Keratinocyte (primary cell): ENCODE results near the gene PXDN. TPM values are rescaled to one million over a fixed set of nuclear protein-coding genes. Genes with fewer than 3 reads are reported as not detected.
A peak's percentile ranks its signal among the peaks of the same experiment; 100 is the strongest.

Source experiments
- DNase-seq: peaks from one replicate; pipeline ENCODE4 v3.0.0-alpha.2; 2011; ENCODE audit warnings: low read depth, missing footprints, low spot score
- FAIRE-seq: peaks from 2 replicates; lab custom pipeline; 2011; peaks lifted over from hg19 to GRCh38; lab: Jason Lieb, UNC
- H2AFZ ChIP-seq: 2 replicates; pipeline ENCODE4 v1.6.0; 2012; ENCODE audit warnings: low read length, control low read depth, inconsistent platforms; ENCODE audit not compliant: control insufficient read depth
- H3K27ac ChIP-seq: 2 replicates; pipeline ENCODE4 v1.5.1; 2011; ENCODE audit warnings: low read length; ENCODE audit not compliant: control insufficient read depth, insufficient read depth
- H3K27me3 ChIP-seq: 3 replicates; pipeline ENCODE4 v1.6.0; 2011; ENCODE audit warnings: low read length; ENCODE audit not compliant: control insufficient read depth, insufficient read depth; ENCODE audit errors: extremely low read depth
- H3K36me3 ChIP-seq, 2 experiments: 2 replicates in 1 of 2; 3 replicates in 1 of 2; pipeline ENCODE4 v1.5.1; 2011; ENCODE audit warnings: low read length in 2 of 2, mild to moderate bottlenecking in 1 of 2; ENCODE audit not compliant: control insufficient read depth in 2 of 2, insufficient read depth in 2 of 2; ENCODE audit errors: extremely low read depth in 1 of 2
- H3K4me1 ChIP-seq: 3 replicates; pipeline ENCODE4 v1.5.1; 2011; ENCODE audit warnings: low read length; ENCODE audit not compliant: control insufficient read depth, insufficient read depth; ENCODE audit errors: extremely low read depth
- H3K4me2 ChIP-seq: 3 replicates; pipeline ENCODE4 v1.6.0; 2011; ENCODE audit warnings: low read depth, low read length; ENCODE audit not compliant: control insufficient read depth, insufficient read depth; ENCODE audit errors: extremely low read depth
- H3K4me3 ChIP-seq, 3 experiments: fragments of 200-600 bp in 1 of 3; sonication (generic) in 1 of 3; 2 replicates in 2 of 3; 3 replicates in 1 of 3; pipeline ENCODE4 v1.5.1; 2011 to 2016; ENCODE audit warnings: low read length in 3 of 3, mild to moderate bottlenecking in 3 of 3, control low read depth in 2 of 3, inconsistent platforms in 1 of 3, low read depth in 1 of 3, mixed read lengths in 1 of 3, mixed run types in 1 of 3, moderate library complexity in 1 of 3; ENCODE audit not compliant: control insufficient read depth in 2 of 3, insufficient read depth in 2 of 3; ENCODE audit errors: extremely low read depth in 1 of 3
- H3K79me2 ChIP-seq: 2 replicates; pipeline ENCODE4 v1.6.0; 2012; ENCODE audit warnings: low read length; ENCODE audit not compliant: control insufficient read depth, insufficient read depth
- H3K9ac ChIP-seq: 3 replicates; pipeline ENCODE4 v1.6.0; 2011; ENCODE audit warnings: low read length; ENCODE audit not compliant: control insufficient read depth, insufficient read depth; ENCODE audit errors: extremely low read depth
- H3K9me1 ChIP-seq: 3 replicates; pipeline ENCODE4 v1.6.0; 2011; ENCODE audit warnings: low read length; ENCODE audit not compliant: control insufficient read depth, insufficient read depth; ENCODE audit errors: extremely low read depth
- H3K9me3 ChIP-seq: 2 replicates; pipeline ENCODE4 v1.5.1; 2012; ENCODE audit warnings: low read depth, low read length; ENCODE audit not compliant: control insufficient read depth
- H4K20me1 ChIP-seq: 3 replicates; pipeline ENCODE4 v1.6.0; 2011; ENCODE audit warnings: low read length; ENCODE audit not compliant: control insufficient read depth, insufficient read depth; ENCODE audit errors: extremely low read depth
- EZH2 ChIP-seq: IDR thresholded peaks from one replicate; pipeline ENCODE4 v1.6.1; 2012; ENCODE audit warnings: inconsistent platforms, mild to moderate bottlenecking, low read length, moderate library complexity
- dilution Hi-C: fragments of 300-500 bp; cut with MboI; formaldehyde crosslinking; loops from one replicate; pipeline ENCODE4 v1.7.0; 2020; ENCODE audit warnings: low sequenced_read_pairs; ENCODE audit not compliant: extremely low pct_ligation_motif_present
- polyA plus RNA-seq, 5 experiments: library from polyadenylated mRNA; depleted of rRNA in 3 of 5; stranded (reverse) in 3 of 5; stranded (forward) in 1 of 5; unstranded in 1 of 5; fragments of >200 nt; gene quantifications; 1 replicate in 1 of 5; 2 replicates in 3 of 5; 3 replicates in 1 of 5; pipeline versions ENCODE4 v1.2.1 to v1.2.3, GENCODE V29; 2011 to 2012; ENCODE audit warnings: missing spikeins in 2 of 5, low read depth in 1 of 5, low replicate concordance in 1 of 5
- TF ChIP-seq, protein P1 (sequence below), 3 experiments: IDR thresholded peaks in 1 of 3; conservative IDR thresholded peaks in 1 of 3; optimal IDR thresholded peaks in 1 of 3; 2 replicates in 2 of 3; 3 replicates in 1 of 3; pipeline versions ENCODE3 to v1.5.1; 2011; ENCODE audit warnings: low read length in 3 of 3, mild to moderate bottlenecking in 3 of 3, moderate library complexity in 2 of 3, control low read depth in 1 of 3, inconsistent platforms in 1 of 3; ENCODE audit not compliant: insufficient read depth in 2 of 3; ENCODE audit errors: extremely low read depth in 1 of 3

The PXDN gene
- polyA plus RNA-seq, 1 donor (not counting 4 experiments of a cell fraction or from before 2014, with no cell fraction given) = 36.7 TPM

DNA sequence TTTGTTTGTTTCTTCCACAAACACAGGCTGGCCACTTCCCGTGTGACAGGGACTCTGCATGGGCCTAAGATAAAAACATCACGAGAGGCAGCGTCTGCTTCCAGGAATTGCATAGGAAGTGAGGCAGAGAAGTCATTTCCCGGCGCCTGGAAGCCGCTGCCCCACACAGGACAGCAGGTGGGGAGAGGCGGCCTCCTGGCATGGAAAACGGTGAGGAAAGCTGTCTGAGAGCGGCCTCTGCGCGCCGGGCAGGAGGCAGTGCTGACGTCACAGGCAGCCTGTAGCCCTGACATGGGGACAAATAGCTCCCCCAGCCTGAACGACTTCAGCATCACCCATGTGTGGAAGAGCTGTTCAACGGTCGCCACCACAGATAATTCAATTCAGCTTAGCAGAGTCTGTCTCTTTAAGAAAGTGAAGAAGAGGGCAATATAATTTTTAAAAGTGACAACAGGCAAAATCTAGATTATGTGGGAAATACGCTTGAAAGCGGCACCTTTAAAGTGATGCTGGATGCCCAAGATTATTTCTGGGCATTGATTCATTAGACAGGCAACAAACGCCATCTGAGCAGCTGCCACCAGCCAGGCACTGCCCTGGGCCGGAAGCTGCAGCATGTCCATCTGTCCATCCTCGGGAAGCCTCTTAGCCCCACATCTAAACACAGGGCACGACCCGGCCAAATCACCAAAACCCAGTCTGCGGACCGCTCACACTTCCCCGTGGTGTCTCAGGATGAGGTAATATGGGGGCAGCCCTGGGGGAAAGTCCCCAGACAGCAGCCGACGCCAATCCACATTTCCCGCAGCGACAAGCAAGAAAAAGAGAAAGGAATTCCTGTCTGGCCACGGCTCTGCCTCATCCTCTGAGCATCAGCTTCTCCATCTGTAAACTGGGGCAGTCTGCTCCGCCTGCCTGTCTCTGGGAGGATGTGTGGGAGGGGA is 138.9 kb downstream of the PXDN start:
- DNase-seq (no peak), FAIRE-seq (no peak)
- Histone ChIP-seq H3K9me1 (peaks cover 4% of the 10 kb centered on the region), H3K9me3 (no peaks in the 10 kb centered on the region), H3K36me3 (no peaks in the 10 kb centered on the region), H3K79me2 (no peaks in the 10 kb centered on the region), H3K27ac (no peak overlapping the region), H4K20me1 (no peaks in the 10 kb centered on the region), H3K4me3 (no peak overlapping the region), H3K4me2 (peak overlapping the region; percentile 49), H2AFZ (no peak overlapping the region), H3K9ac (peak overlapping the region; percentile 4), H3K4me1 (peaks cover 39% of the 10 kb centered on the region), H3K27me3 (no peaks in the 10 kb centered on the region)
- dilution Hi-C loops = no loop called here
- no peak for TF ChIP-seq EZH2
- TF ChIP-seq, protein P1, sequence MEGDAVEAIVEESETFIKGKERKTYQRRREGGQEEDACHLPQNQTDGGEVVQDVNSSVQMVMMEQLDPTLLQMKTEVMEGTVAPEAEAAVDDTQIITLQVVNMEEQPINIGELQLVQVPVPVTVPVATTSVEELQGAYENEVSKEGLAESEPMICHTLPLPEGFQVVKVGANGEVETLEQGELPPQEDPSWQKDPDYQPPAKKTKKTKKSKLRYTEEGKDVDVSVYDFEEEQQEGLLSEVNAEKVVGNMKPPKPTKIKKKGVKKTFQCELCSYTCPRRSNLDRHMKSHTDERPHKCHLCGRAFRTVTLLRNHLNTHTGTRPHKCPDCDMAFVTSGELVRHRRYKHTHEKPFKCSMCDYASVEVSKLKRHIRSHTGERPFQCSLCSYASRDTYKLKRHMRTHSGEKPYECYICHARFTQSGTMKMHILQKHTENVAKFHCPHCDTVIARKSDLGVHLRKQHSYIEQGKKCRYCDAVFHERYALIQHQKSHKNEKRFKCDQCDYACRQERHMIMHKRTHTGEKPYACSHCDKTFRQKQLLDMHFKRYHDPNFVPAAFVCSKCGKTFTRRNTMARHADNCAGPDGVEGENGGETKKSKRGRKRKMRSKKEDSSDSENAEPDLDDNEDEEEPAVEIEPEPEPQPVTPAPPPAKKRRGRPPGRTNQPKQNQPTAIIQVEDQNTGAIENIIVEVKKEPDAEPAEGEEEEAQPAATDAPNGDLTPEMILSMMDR (optimal IDR thresholded peaks at IDR 0.05 in 1 of 3, IDR thresholded peaks at IDR 0.05 in 1 of 3, conservative IDR thresholded peaks at IDR 0.05 in 1 of 3; ENCODE audit: extremely low read depth in 1 of 3, insufficient read depth in 2 of 3, low read length in 3 of 3) = no peak

DNA sequence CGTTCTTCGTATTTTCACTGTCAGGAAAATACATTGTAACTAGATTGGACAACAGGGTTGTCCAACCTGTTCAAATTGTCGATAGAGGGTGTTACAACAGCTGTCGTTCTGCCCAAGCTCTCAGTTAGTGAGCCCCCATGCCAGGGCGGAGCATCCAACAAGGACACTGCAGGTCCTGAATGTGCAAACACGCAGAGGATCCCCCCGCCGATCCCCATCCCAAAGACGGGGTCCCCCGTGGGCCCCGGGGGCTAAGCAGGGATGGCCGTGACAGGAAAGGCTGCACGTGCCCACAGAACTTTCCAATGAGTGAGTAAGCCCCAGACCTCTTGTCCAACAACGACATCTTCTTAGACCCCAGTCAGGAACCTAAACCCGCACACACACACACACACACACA is 140.8 kb downstream of the PXDN start:
- TF ChIP-seq EZH2 = no peak
- TF ChIP-seq, protein P1 (optimal IDR thresholded peaks at IDR 0.05 in 1 of 3, IDR thresholded peaks at IDR 0.05 in 1 of 3, conservative IDR thresholded peaks at IDR 0.05 in 1 of 3; ENCODE audit: extremely low read depth in 1 of 3, insufficient read depth in 2 of 3, low read length in 3 of 3) = no peak
- no peak overlapping the region for H3K9ac ChIP-seq
- peaks cover 3% of the 10 kb centered on the region for H3K9me1 ChIP-seq
- no peak overlapping the region for H3K4me2 ChIP-seq
- H2AFZ ChIP-seq = no peak overlapping the region
- no peaks in the 10 kb centered on the region for H3K36me3 ChIP-seq
- FAIRE-seq = no peak
- no peak for DNase-seq
- no peak overlapping the region for H3K27ac ChIP-seq
- peaks cover 4% of the 10 kb centered on the region for H3K27me3 ChIP-seq
- H3K4me1 ChIP-seq = peaks cover 34% of the 10 kb centered on the region
- no peaks in the 10 kb centered on the region for H4K20me1 ChIP-seq
- H3K4me3 ChIP-seq = no peak overlapping the region
- no peaks in the 10 kb centered on the region for H3K79me2 ChIP-seq
- H3K9me3 ChIP-seq = no peaks in the 10 kb centered on the region
- dilution Hi-C loops = no loop called here
